ENCODE results near the gene CTNND1.

Gene CTNND1

DNA sequence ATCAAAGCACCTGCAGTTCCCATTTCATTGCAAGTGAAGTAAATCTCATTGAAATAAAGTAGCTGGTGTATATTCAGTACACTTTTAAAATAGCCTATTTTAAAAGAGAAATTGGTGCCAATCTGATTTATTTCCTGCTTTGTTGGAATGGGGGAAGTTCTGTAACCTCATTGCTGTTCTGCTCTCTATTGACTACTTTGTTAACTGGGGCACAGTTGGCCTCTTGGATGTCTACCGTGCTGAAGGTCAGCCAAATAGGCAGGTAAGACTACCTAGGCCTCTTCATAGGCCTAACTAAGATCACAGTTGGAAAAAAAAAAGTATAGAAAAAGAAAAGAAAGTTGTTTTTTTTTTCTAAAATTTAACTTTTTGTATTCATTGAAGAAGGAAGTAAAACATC lies 9.2 kb downstream of the CTNND1 start:
- no peak for DNase-seq (ENCODE audit: low read depth, low spot score)
- no peaks in the 10 kb centered on the region for H3K9me3 ChIP-seq (ENCODE audit: low read depth, low read length)
- TF ChIP-seq FOXP2 (optimal IDR thresholded peaks at IDR 0.05; ENCODE audit: control extremely low read depth, extremely low read length, insufficient read depth): no peak
- H3K9ac ChIP-seq (ENCODE audit: insufficient read length): no peak overlapping the region
- peaks cover 14% of the 10 kb centered on the region for H3K36me3 ChIP-seq (ENCODE audit: insufficient read depth, low read length)
- H3K27ac ChIP-seq: no peak overlapping the region
- H3K4me3 ChIP-seq: no peak overlapping the region

- no peak overlapping the region for H3K9ac ChIP-seq (ENCODE audit: insufficient read length)
- H3K9me3 ChIP-seq (ENCODE audit: low read depth, low read length): no peaks in the 10 kb centered on the region
- H3K36me3 ChIP-seq (ENCODE audit: insufficient read depth, low read length): peaks cover 13% of the 10 kb centered on the region
- H3K4me3 ChIP-seq: no peak overlapping the region
- no peak overlapping the region for H3K27ac ChIP-seq
- no peak for TF ChIP-seq POLR2AphosphoS5 (IDR thresholded peaks at IDR 0.05; ENCODE audit: borderline replicate concordance, low read depth, low read length)
- TF ChIP-seq FOXP2 (optimal IDR thresholded peaks at IDR 0.05; ENCODE audit: control extremely low read depth, extremely low read length, insufficient read depth): no peak
- no peak for TF ChIP-seq EZH2 (IDR thresholded peaks at IDR 0.05)
- DNase-seq (ENCODE audit: low read depth, low spot score): no peak
These were observed 9.8 kb downstream of the CTNND1 start for GRCh38 chr11:57771365-57771764.

- Histone ChIP-seq H3K36me3 (ENCODE audit: insufficient read depth, low read length) (peaks cover under 1% of the 10 kb centered on the region), H3K27ac (peak overlapping the region; percentile 25; the same call in 1 of the 2 replicates), H3K4me3 (no peak overlapping the region), H3K9ac (ENCODE audit: insufficient read length) (no peak overlapping the region), H3K9me3 (ENCODE audit: low read depth, low read length) (no peaks in the 10 kb centered on the region)
- TF ChIP-seq FOXP2 (optimal IDR thresholded peaks at IDR 0.05; ENCODE audit: control extremely low read depth, extremely low read length, insufficient read depth) (no peak), POLR2AphosphoS5 (IDR thresholded peaks at IDR 0.05; ENCODE audit: borderline replicate concordance, low read depth, low read length) (no peak), EZH2 (IDR thresholded peaks at IDR 0.05) (no peak)
- no peak for DNase-seq (ENCODE audit: low read depth, low spot score)
These were observed 11.0 kb downstream of the CTNND1 start for GRCh38 chr11:57772562-57772961.

GRCh38 chr11:57773026-57773598 lies 11.5 kb downstream of the CTNND1 start:
- no peaks in the 10 kb centered on the region; the same call in none of the 2 replicates for H3K36me3 ChIP-seq (ENCODE audit: insufficient read depth, low read length)
- no peak overlapping the region for H3K27ac ChIP-seq
- H3K9ac ChIP-seq (ENCODE audit: insufficient read length): no peak overlapping the region
- H3K9me3 ChIP-seq (ENCODE audit: low read depth, low read length): no peaks in the 10 kb centered on the region
- no peak for TF ChIP-seq POLR2AphosphoS5 (IDR thresholded peaks at IDR 0.05; ENCODE audit: borderline replicate concordance, low read depth, low read length)
- no peak for TF ChIP-seq FOXP2 (optimal IDR thresholded peaks at IDR 0.05; ENCODE audit: control extremely low read depth, extremely low read length, insufficient read depth)
- no peak for TF ChIP-seq EZH2 (IDR thresholded peaks at IDR 0.05)
- no peak overlapping the region for H3K4me3 ChIP-seq
- no peak for DNase-seq (ENCODE audit: low read depth, low spot score)

GRCh38 chr11:57775491-57775890 lies 13.9 kb downstream of the CTNND1 start:
- no peak overlapping the region for H3K9ac ChIP-seq (ENCODE audit: insufficient read length)
- H3K36me3 ChIP-seq (ENCODE audit: insufficient read depth, low read length): 0 out of 2 replicates have a peak, but pooled peaks cover 3% of the 10 kb centered on the region
- no peak overlapping the region for H3K4me3 ChIP-seq
- peak overlapping the region; percentile 97 for H3K27ac ChIP-seq
- DNase-seq (ENCODE audit: low read depth, low spot score): no peak
- TF ChIP-seq EZH2 (IDR thresholded peaks at IDR 0.05) (no peak), POLR2AphosphoS5 (IDR thresholded peaks at IDR 0.05; ENCODE audit: borderline replicate concordance, low read depth, low read length) (no peak), FOXP2 (optimal IDR thresholded peaks at IDR 0.05; ENCODE audit: control extremely low read depth, extremely low read length, insufficient read depth) (no peak)
- no peaks in the 10 kb centered on the region for H3K9me3 ChIP-seq (ENCODE audit: low read depth, low read length)

GRCh38 chr11:57776031-57776521 lies 14.5 kb downstream of the CTNND1 start:
- Histone ChIP-seq H3K9ac (ENCODE audit: insufficient read length) (no peak overlapping the region), H3K4me3 (no peak overlapping the region), H3K9me3 (ENCODE audit: low read depth, low read length) (no peaks in the 10 kb centered on the region), H3K27ac (peak overlapping the region; percentile 97), H3K36me3 (ENCODE audit: insufficient read depth, low read length) (0 out of 2 replicates have a peak, but pooled peaks cover 6% of the 10 kb centered on the region)
- no peak for TF ChIP-seq FOXP2 (optimal IDR thresholded peaks at IDR 0.05; ENCODE audit: control extremely low read depth, extremely low read length, insufficient read depth)
- TF ChIP-seq POLR2AphosphoS5 (IDR thresholded peaks at IDR 0.05; ENCODE audit: borderline replicate concordance, low read depth, low read length): no peak
- no peak for TF ChIP-seq EZH2 (IDR thresholded peaks at IDR 0.05)
- DNase-seq (ENCODE audit: low read depth, low spot score): no peak

GRCh38 chr11:57776577-57777210 lies 15.1 kb downstream of the CTNND1 start:
- Histone ChIP-seq H3K27ac (peak overlapping the region; percentile 97), H3K9me3 (ENCODE audit: low read depth, low read length) (no peaks in the 10 kb centered on the region), H3K9ac (ENCODE audit: insufficient read length) (no peak overlapping the region), H3K4me3 (no peak overlapping the region), H3K36me3 (ENCODE audit: insufficient read depth, low read length) (0 out of 2 replicates have a peak, but pooled peaks cover 11% of the 10 kb centered on the region)
- TF ChIP-seq EZH2 (IDR thresholded peaks at IDR 0.05) (no peak), FOXP2 (optimal IDR thresholded peaks at IDR 0.05; ENCODE audit: control extremely low read depth, extremely low read length, insufficient read depth) (no peak), POLR2AphosphoS5 (IDR thresholded peaks at IDR 0.05; ENCODE audit: borderline replicate concordance, low read depth, low read length) (no peak)
- DNase-seq (ENCODE audit: low read depth, low spot score): no peak

DNA sequence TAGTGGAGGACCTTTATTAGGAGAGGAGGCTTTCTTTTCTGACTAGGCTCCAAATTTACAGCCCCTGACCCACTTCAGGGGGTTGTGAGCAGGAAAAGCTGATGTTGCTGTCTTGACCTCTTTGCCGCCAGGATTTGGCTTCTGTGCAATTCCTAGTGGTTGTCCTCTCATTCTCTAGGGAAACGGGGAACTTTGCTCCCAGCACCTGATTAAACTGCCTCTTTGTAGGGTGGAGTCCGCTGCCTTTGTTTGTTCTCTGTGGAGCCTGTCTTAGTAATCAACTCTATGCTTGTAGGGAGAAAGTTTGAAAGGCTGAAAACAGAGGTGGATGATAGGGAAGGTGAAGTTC lies 16.3 kb downstream of the CTNND1 start:
- Histone ChIP-seq H3K36me3 (ENCODE audit: insufficient read depth, low read length) (0 out of 2 replicates have a peak, but pooled peaks cover 12% of the 10 kb centered on the region), H3K9me3 (ENCODE audit: low read depth, low read length) (no peaks in the 10 kb centered on the region), H3K4me3 (peak overlapping the region; percentile 74), H3K9ac (ENCODE audit: insufficient read length) (peak overlapping the region; percentile 69), H3K27ac (peak overlapping the region; percentile 97)
- no peak for DNase-seq (ENCODE audit: low read depth, low spot score)
- no peak for TF ChIP-seq POLR2AphosphoS5 (IDR thresholded peaks at IDR 0.05; ENCODE audit: borderline replicate concordance, low read depth, low read length)
- TF ChIP-seq FOXP2 (optimal IDR thresholded peaks at IDR 0.05; ENCODE audit: control extremely low read depth, extremely low read length, insufficient read depth): no peak
- no peak for TF ChIP-seq EZH2 (IDR thresholded peaks at IDR 0.05)
